Keratinocyte (primary cell): Measurements from ENCODE around the gene LACTB. TPM values are rescaled to one million over a fixed set of nuclear protein-coding genes. Genes with fewer than 3 reads are reported as not detected.

ENCODE experiments used
- DNase-seq: peaks from one replicate; pipeline ENCODE4 v3.0.0-alpha.2; 2011; ENCODE audit warnings: low read depth, missing footprints, low spot score
- FAIRE-seq: peaks from 2 replicates; lab custom pipeline; 2011; peaks lifted over from hg19 to GRCh38; lab: Jason Lieb, UNC
- H2AFZ ChIP-seq: 2 replicates; pipeline ENCODE4 v1.6.0; 2012; ENCODE audit warnings: low read length, control low read depth, inconsistent platforms; ENCODE audit not compliant: control insufficient read depth
- H3K27ac ChIP-seq: 2 replicates; pipeline ENCODE4 v1.5.1; 2011; ENCODE audit warnings: low read length; ENCODE audit not compliant: control insufficient read depth, insufficient read depth
- H3K27me3 ChIP-seq: 3 replicates; pipeline ENCODE4 v1.6.0; 2011; ENCODE audit warnings: low read length; ENCODE audit not compliant: control insufficient read depth, insufficient read depth; ENCODE audit errors: extremely low read depth
- H3K36me3 ChIP-seq, 2 experiments: 2 replicates in 1 of 2; 3 replicates in 1 of 2; pipeline ENCODE4 v1.5.1; 2011; ENCODE audit warnings: low read length in 2 of 2, mild to moderate bottlenecking in 1 of 2; ENCODE audit not compliant: control insufficient read depth in 2 of 2, insufficient read depth in 2 of 2; ENCODE audit errors: extremely low read depth in 1 of 2
- H3K4me1 ChIP-seq: 3 replicates; pipeline ENCODE4 v1.5.1; 2011; ENCODE audit warnings: low read length; ENCODE audit not compliant: control insufficient read depth, insufficient read depth; ENCODE audit errors: extremely low read depth
- H3K4me2 ChIP-seq: 3 replicates; pipeline ENCODE4 v1.6.0; 2011; ENCODE audit warnings: low read depth, low read length; ENCODE audit not compliant: control insufficient read depth, insufficient read depth; ENCODE audit errors: extremely low read depth
- H3K4me3 ChIP-seq, 3 experiments: fragments of 200-600 bp in 1 of 3; sonication (generic) in 1 of 3; 2 replicates in 2 of 3; 3 replicates in 1 of 3; pipeline ENCODE4 v1.5.1; 2011 to 2016; ENCODE audit warnings: low read length in 3 of 3, mild to moderate bottlenecking in 3 of 3, control low read depth in 2 of 3, inconsistent platforms in 1 of 3, low read depth in 1 of 3, mixed read lengths in 1 of 3, mixed run types in 1 of 3, moderate library complexity in 1 of 3; ENCODE audit not compliant: control insufficient read depth in 2 of 3, insufficient read depth in 2 of 3; ENCODE audit errors: extremely low read depth in 1 of 3
- H3K79me2 ChIP-seq: 2 replicates; pipeline ENCODE4 v1.6.0; 2012; ENCODE audit warnings: low read length; ENCODE audit not compliant: control insufficient read depth, insufficient read depth
- H3K9ac ChIP-seq: 3 replicates; pipeline ENCODE4 v1.6.0; 2011; ENCODE audit warnings: low read length; ENCODE audit not compliant: control insufficient read depth, insufficient read depth; ENCODE audit errors: extremely low read depth
- H3K9me1 ChIP-seq: 3 replicates; pipeline ENCODE4 v1.6.0; 2011; ENCODE audit warnings: low read length; ENCODE audit not compliant: control insufficient read depth, insufficient read depth; ENCODE audit errors: extremely low read depth
- H3K9me3 ChIP-seq: 2 replicates; pipeline ENCODE4 v1.5.1; 2012; ENCODE audit warnings: low read depth, low read length; ENCODE audit not compliant: control insufficient read depth
- H4K20me1 ChIP-seq: 3 replicates; pipeline ENCODE4 v1.6.0; 2011; ENCODE audit warnings: low read length; ENCODE audit not compliant: control insufficient read depth, insufficient read depth; ENCODE audit errors: extremely low read depth
- EZH2 ChIP-seq: IDR thresholded peaks from one replicate; pipeline ENCODE4 v1.6.1; 2012; ENCODE audit warnings: inconsistent platforms, mild to moderate bottlenecking, low read length, moderate library complexity
- dilution Hi-C: fragments of 300-500 bp; cut with MboI; formaldehyde crosslinking; loops from one replicate; pipeline ENCODE4 v1.7.0; 2020; ENCODE audit warnings: low sequenced_read_pairs; ENCODE audit not compliant: extremely low pct_ligation_motif_present
- polyA plus RNA-seq, 5 experiments: library from polyadenylated mRNA; depleted of rRNA in 3 of 5; stranded (reverse) in 3 of 5; stranded (forward) in 1 of 5; unstranded in 1 of 5; fragments of >200 nt; gene quantifications; 1 replicate in 1 of 5; 2 replicates in 3 of 5; 3 replicates in 1 of 5; pipeline versions ENCODE4 v1.2.1 to v1.2.3, GENCODE V29; 2011 to 2012; ENCODE audit warnings: missing spikeins in 2 of 5, low read depth in 1 of 5, low replicate concordance in 1 of 5
- TF ChIP-seq, protein P1 (sequence below), 3 experiments: IDR thresholded peaks in 1 of 3; conservative IDR thresholded peaks in 1 of 3; optimal IDR thresholded peaks in 1 of 3; 2 replicates in 2 of 3; 3 replicates in 1 of 3; pipeline versions ENCODE3 to v1.5.1; 2011; ENCODE audit warnings: low read length in 3 of 3, mild to moderate bottlenecking in 3 of 3, moderate library complexity in 2 of 3, control low read depth in 1 of 3, inconsistent platforms in 1 of 3; ENCODE audit not compliant: insufficient read depth in 2 of 3; ENCODE audit errors: extremely low read depth in 1 of 3

Gene LACTB
- polyA plus RNA-seq, 1 donor (not counting 4 experiments of a cell fraction or from before 2014, with no cell fraction given): 27.4 TPM

GRCh38 chr15:63079947-63080626 is 41.6 kb upstream of the LACTB start:
- H3K36me3 ChIP-seq: no peaks in the 10 kb centered on the region
- no peak overlapping the region for H3K4me2 ChIP-seq
- no peak for TF ChIP-seq EZH2
- TF ChIP-seq, protein P1, sequence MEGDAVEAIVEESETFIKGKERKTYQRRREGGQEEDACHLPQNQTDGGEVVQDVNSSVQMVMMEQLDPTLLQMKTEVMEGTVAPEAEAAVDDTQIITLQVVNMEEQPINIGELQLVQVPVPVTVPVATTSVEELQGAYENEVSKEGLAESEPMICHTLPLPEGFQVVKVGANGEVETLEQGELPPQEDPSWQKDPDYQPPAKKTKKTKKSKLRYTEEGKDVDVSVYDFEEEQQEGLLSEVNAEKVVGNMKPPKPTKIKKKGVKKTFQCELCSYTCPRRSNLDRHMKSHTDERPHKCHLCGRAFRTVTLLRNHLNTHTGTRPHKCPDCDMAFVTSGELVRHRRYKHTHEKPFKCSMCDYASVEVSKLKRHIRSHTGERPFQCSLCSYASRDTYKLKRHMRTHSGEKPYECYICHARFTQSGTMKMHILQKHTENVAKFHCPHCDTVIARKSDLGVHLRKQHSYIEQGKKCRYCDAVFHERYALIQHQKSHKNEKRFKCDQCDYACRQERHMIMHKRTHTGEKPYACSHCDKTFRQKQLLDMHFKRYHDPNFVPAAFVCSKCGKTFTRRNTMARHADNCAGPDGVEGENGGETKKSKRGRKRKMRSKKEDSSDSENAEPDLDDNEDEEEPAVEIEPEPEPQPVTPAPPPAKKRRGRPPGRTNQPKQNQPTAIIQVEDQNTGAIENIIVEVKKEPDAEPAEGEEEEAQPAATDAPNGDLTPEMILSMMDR (optimal IDR thresholded peaks at IDR 0.05 in 1 of 3, IDR thresholded peaks at IDR 0.05 in 1 of 3, conservative IDR thresholded peaks at IDR 0.05 in 1 of 3; ENCODE audit: extremely low read depth in 1 of 3, insufficient read depth in 2 of 3, low read length in 3 of 3): no peak
- H3K27ac ChIP-seq: no peak overlapping the region
- H3K9me3 ChIP-seq: no peaks in the 10 kb centered on the region
- no peak overlapping the region for H3K4me3 ChIP-seq
- no peaks in the 10 kb centered on the region for H4K20me1 ChIP-seq
- no peaks in the 10 kb centered on the region for H3K79me2 ChIP-seq
- DNase-seq: no peak
- dilution Hi-C loops: no loop called here
- peaks cover 15% of the 10 kb centered on the region for H3K4me1 ChIP-seq
- no peak overlapping the region for H3K9ac ChIP-seq
- no peaks in the 10 kb centered on the region for H3K27me3 ChIP-seq
- peaks cover 2% of the 10 kb centered on the region for H3K9me1 ChIP-seq
- no peak overlapping the region for H2AFZ ChIP-seq
- FAIRE-seq: no peak

GRCh38 chr15:63080634-63081250 is 40.9 kb upstream of the LACTB start:
- Histone ChIP-seq H3K9ac (no peak overlapping the region), H2AFZ (no peak overlapping the region), H3K36me3 (no peaks in the 10 kb centered on the region), H3K9me3 (no peaks in the 10 kb centered on the region), H3K9me1 (peaks cover 2% of the 10 kb centered on the region), H3K79me2 (no peaks in the 10 kb centered on the region), H3K27me3 (no peaks in the 10 kb centered on the region), H3K4me3 (no peak overlapping the region), H3K27ac (no peak overlapping the region), H3K4me2 (no peak overlapping the region), H4K20me1 (no peaks in the 10 kb centered on the region), H3K4me1 (peaks cover 15% of the 10 kb centered on the region)
- dilution Hi-C loops: no loop called here
- FAIRE-seq (no peak), DNase-seq (no peak)
- TF ChIP-seq EZH2: no peak
- TF ChIP-seq, protein P1 (optimal IDR thresholded peaks at IDR 0.05 in 1 of 3, IDR thresholded peaks at IDR 0.05 in 1 of 3, conservative IDR thresholded peaks at IDR 0.05 in 1 of 3; ENCODE audit: extremely low read depth in 1 of 3, insufficient read depth in 2 of 3, low read length in 3 of 3): no peak
